Endothelial cell of umbilical vein (primary cell): ENCODE results near the gene RHOXF2.

Experiments
- CTCF ChIP-seq, 2 donors: IDR thresholded peaks; 1 replicate in 1 of 2; 2 replicates in 1 of 2; pipeline ENCODE4 v1.5.1; 2011; ENCODE audit warnings: low read length in 2 of 2, mild to moderate bottlenecking in 2 of 2, moderate library complexity in 2 of 2, control low read depth in 1 of 2, inconsistent platforms in 1 of 2, low read depth in 1 of 2; ENCODE audit not compliant: insufficient read depth in 1 of 2; ENCODE audit errors: extremely low read depth in 1 of 2
- EZH2 ChIP-seq: IDR thresholded peaks from 2 replicates; pipeline ENCODE4 v1.6.1; 2012; ENCODE audit warnings: borderline replicate concordance, low read depth, mild to moderate bottlenecking, moderate library complexity, low read length, inconsistent platforms; ENCODE audit not compliant: severe bottlenecking
- JUN ChIP-seq: IDR thresholded peaks from 2 replicates; pipeline ENCODE4 v1.6.1; 2011; ENCODE audit warnings: borderline replicate concordance, low read depth; ENCODE audit not compliant: insufficient read length, insufficient read depth
- MAX ChIP-seq: IDR thresholded peaks from 2 replicates; pipeline ENCODE4 v1.6.1; 2011; ENCODE audit not compliant: insufficient read depth, insufficient read length
- POLR2A ChIP-seq: IDR thresholded peaks from 2 replicates; pipeline ENCODE4 v1.6.1; 2012; ENCODE audit warnings: low read depth, mild to moderate bottlenecking, control low read depth, low read length
- POLR2AphosphoS5 ChIP-seq: IDR thresholded peaks from 2 replicates; pipeline ENCODE4 v1.6.1; 2012; ENCODE audit warnings: low read depth, mild to moderate bottlenecking, control low read depth, low read length, moderate library complexity; ENCODE audit not compliant: insufficient read depth

- TF ChIP-seq CTCF (IDR thresholded peaks at IDR 0.05; ENCODE audit: extremely low read depth in 1 of 2, insufficient read depth in 1 of 2, low read depth in 1 of 2, low read length in 2 of 2) (no peak), EZH2 (no peak), POLR2A (no peak), POLR2AphosphoS5 (no peak), MAX (no peak), JUN (no peak)
Measured at GRCh38 chrX:120144178-120144844, 14.1 kb upstream of the RHOXF2 start.
